GM12878 (cell line): ENCODE data around the gene CCL7. TPM values are rescaled to one million over a fixed set of nuclear protein-coding genes. Genes with fewer than 3 reads are reported as not detected.

Experiments
- ATAC-seq: fragments of 200-7000 bp; cut with Tn5 transposase; 3 replicates; pipeline ENCODE4 v1.9.1; 2020; ENCODE audit warnings: mild to moderate bottlenecking, moderate library complexity
- BruUV-seq: library from RNA; stranded (reverse); fragments of 400-500 nt; replicated peaks from 2 replicates; lab custom pipeline; 2021; lab: Mats Ljungman, UMichigan
- CTCF ChIA-PET: fragments of 300-600 bp; sonication (Branson Sonifier 250); formaldehyde crosslinking; extraction: SDS; loops from one replicate; lab custom pipeline; 2021; ENCODE audit warnings: inconsistent platforms; lab: Yijun Ruan, JAX
- POLR2A ChIA-PET: fragments of 350-600 bp; formaldehyde crosslinking; extraction: SDS; loops from one replicate; lab custom pipeline; 2021; ENCODE audit warnings: inconsistent platforms; lab: Charles Lee
- RAD21 ChIA-PET: fragments of 300-600 bp; sonication (Branson Sonifier 250); formaldehyde crosslinking; loops from one replicate; lab custom pipeline; 2023; ENCODE audit warnings: antibody characterized with exemption; ENCODE audit not compliant: unreplicated experiment; lab: Charles Lee
- SMC1A ChIA-PET: fragments of 300-600 bp; sonication (Branson Sonifier 250); formaldehyde crosslinking; loops from one replicate; lab custom pipeline; 2023; ENCODE audit not compliant: unreplicated experiment, uncharacterized antibody; lab: Charles Lee
- DNase-seq: peaks from one replicate; pipeline ENCODE4 v3.0.0-alpha.2; 2011; ENCODE audit warnings: low read depth, low spot score
- FAIRE-seq: peaks from 3 replicates; lab custom pipeline; 2011; peaks lifted over from hg19 to GRCh38; lab: Jason Lieb, UNC
- H2AFZ ChIP-seq: 2 replicates; pipeline ENCODE4 v1.6.0; 2011; ENCODE audit warnings: low read depth, low read length, control low read depth; ENCODE audit not compliant: control insufficient read depth
- H3K27ac ChIP-seq: 2 replicates; pipeline ENCODE4 v1.5.1; 2011; ENCODE audit warnings: control low read depth; ENCODE audit not compliant: control insufficient read depth, insufficient read depth
- H3K27me3 ChIP-seq, 2 experiments: replicated peaks in 1 of 2; 2 replicates each; pipeline versions ENCODE4 v1.6.0 to v1.6.1; 2011; ENCODE audit warnings: low read length in 1 of 2; ENCODE audit not compliant: control insufficient read depth in 2 of 2, insufficient read depth in 2 of 2
- H3K36me3 ChIP-seq, 2 experiments: 2 replicates each; pipeline ENCODE4 v1.5.1; 2011; ENCODE audit warnings: low read length in 1 of 2; ENCODE audit not compliant: control insufficient read depth in 2 of 2, insufficient read depth in 2 of 2
- H3K4me1 ChIP-seq: 2 replicates; pipeline ENCODE4 v1.6.1; 2011; ENCODE audit warnings: mild to moderate bottlenecking, low read length, moderate library complexity, mixed read lengths; ENCODE audit not compliant: control insufficient read depth, insufficient read depth
- H3K4me2 ChIP-seq: 2 replicates; pipeline ENCODE4 v1.6.0; 2011; ENCODE audit warnings: control low read depth; ENCODE audit not compliant: control insufficient read depth, insufficient read depth
- H3K4me3 ChIP-seq: fragments of 200-600 bp; sonication (generic); 2 replicates; pipeline ENCODE4 v1.5.1; 2016
- H3K79me2 ChIP-seq: 2 replicates; pipeline ENCODE4 v1.6.0; 2011; ENCODE audit warnings: low read length; ENCODE audit not compliant: control insufficient read depth, insufficient read depth
- H3K9ac ChIP-seq: 2 replicates; pipeline ENCODE4 v1.8.0; 2011; ENCODE audit warnings: low read length, control low read depth, mixed read lengths; ENCODE audit not compliant: control insufficient read depth, insufficient read depth
- H3K9me3 ChIP-seq: replicated peaks from 3 replicates; pipeline ENCODE4 v1.5.1; 2011; ENCODE audit warnings: mild to moderate bottlenecking, low read length; ENCODE audit not compliant: control insufficient read depth, insufficient read depth
- H4K20me1 ChIP-seq: 2 replicates; pipeline ENCODE4 v1.6.0; 2011; ENCODE audit not compliant: control insufficient read depth, insufficient read depth
- EED ChIP-seq: sonication (generic); IDR thresholded peaks from 2 replicates; pipeline ENCODE4 v1.6.1; 2016; ENCODE audit warnings: antibody characterized with exemption, low read depth
- HDAC6 ChIP-seq: fragments of 200-600 bp; sonication (generic); IDR thresholded peaks from one replicate; pipeline ENCODE4 v1.8.0; 2017; ENCODE audit warnings: antibody characterized with exemption; ENCODE audit not compliant: unreplicated experiment
- IRF4 ChIP-seq: IDR thresholded peaks from 2 replicates; pipeline ENCODE4 v1.6.1; 2011; ENCODE audit warnings: low read depth, low read length
- NFYB ChIP-seq: IDR thresholded peaks from 2 replicates; pipeline ENCODE4 v1.6.1; 2011; ENCODE audit warnings: low read depth, mild to moderate bottlenecking, low read length, improper control_type of control experiment, moderate library complexity; ENCODE audit not compliant: insufficient read depth
- REST ChIP-seq: IDR thresholded peaks from 2 replicates; pipeline ENCODE4 v1.6.1; 2012; ENCODE audit warnings: mild to moderate bottlenecking, low read depth, low read length
- SREBF1 ChIP-seq: IDR thresholded peaks from 2 replicates; pipeline ENCODE4 v1.6.1; 2012; ENCODE audit warnings: mild to moderate bottlenecking, low read length
- WGBS: methylation state at CpG from one replicate; pipeline ENCODE4 v1.1.6; 2016; ENCODE audit warnings: low lambda C conversion rate; ENCODE audit not compliant: insufficient replicate concordance, insufficient coverage; ENCODE audit errors: missing lambda C conversion rate; 5-methylcytosine and 5-hydroxymethylcytosine counted together
- in situ Hi-C: fragments of 300-500 bp; cut with MboI; formaldehyde crosslinking; loops from 9 replicates; pipeline ENCODE4 v1.14.3; 2018; ENCODE audit warnings: mixed read lengths
- intact Hi-C: fragments of 100-400 bp; cut with micrococcal nuclease; formaldehyde crosslinking; loops from one replicate; pipeline ENCODE4 v1.14.2; 2022; ENCODE audit not compliant: unreplicated experiment
- polyA plus RNA-seq, 11 experiments: library from polyadenylated mRNA; depleted of rRNA in 4 of 11; unstranded in 6 of 11; stranded (reverse) in 5 of 11; fragments of >200 nt; fragmentation: Nextera tagmentation in 4 of 11; fragmentation: Illumina TruSeq in 1 of 11; extraction: Ambion mirVana in 4 of 11; extraction: Trizol in 1 of 11; gene quantifications; 1 replicate in 1 of 11; 2 replicates in 10 of 11; pipeline versions ENCODE4 v1.2.1 to v1.2.3, GENCODE V29; 2011 to 2016; ENCODE audit warnings: inconsistent platforms in 2 of 11, missing spikeins in 2 of 11, low read depth in 1 of 11
- total RNA-seq, 4 experiments: library from RNA; depleted of rRNA in 3 of 4; stranded (reverse); fragments of >200 nt in 3 of 4; fragmentation: Illumina TruSeq in 1 of 4; extraction: Trizol in 1 of 4; gene quantifications; 2 replicates each; pipeline versions ENCODE4 v1.2.1 to v1.2.3, GENCODE V29; 2013 to 2021

Gene CCL7
- total and polyA plus RNA-seq, 10 of the 15 experiments (the other 5 are each of a cell fraction or from before 2014, with no cell fraction given) = not detected

DNA sequence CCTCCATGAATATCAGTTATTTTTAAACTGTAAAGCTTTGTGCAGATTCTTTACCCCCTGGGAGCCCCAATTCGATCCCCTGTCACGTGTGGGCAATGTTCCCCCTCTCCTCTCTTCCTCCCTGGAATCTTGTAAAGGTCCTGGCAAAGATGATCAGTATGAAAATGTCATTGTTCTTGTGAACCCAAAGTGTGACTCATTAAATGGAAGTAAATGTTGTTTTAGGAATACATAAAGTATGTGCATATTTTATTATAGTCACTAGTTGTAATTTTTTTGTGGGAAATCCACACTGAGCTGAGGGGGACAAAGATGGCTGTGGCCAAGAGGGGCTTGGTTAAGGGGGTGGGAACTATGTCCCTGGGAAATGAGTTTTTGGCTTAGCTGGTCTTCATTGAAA is 17.9 kb downstream of the CCL7 start:
- 0 out of 4 replicates have a peak, but pooled peaks cover 0 to 5% of the 10 kb centered on the region in 2 experiments for H3K27me3 ChIP-seq
- CTCF ChIA-PET = no interaction called here
- POLR2A ChIA-PET = no interaction called here
- BruUV-seq = no TSS peak
- no peak overlapping the region for H2AFZ ChIP-seq
- no peaks in the 10 kb centered on the region for H3K79me2 ChIP-seq
- in situ Hi-C loops (no loop called here), intact Hi-C loops (no loop called here)
- ATAC-seq (no peak), DNase-seq (no peak), FAIRE-seq (no peak)
- RAD21 ChIA-PET = no interaction called here
- H3K4me2 ChIP-seq = no peak overlapping the region
- TF ChIP-seq REST (no peak), IRF4 (no peak), EED (no peak), HDAC6 (no peak), NFYB (no peak), SREBF1 (no peak)
- no peaks in the 10 kb centered on the region for H4K20me1 ChIP-seq
- no peak overlapping the region for H3K4me3 ChIP-seq
- no peaks in the 10 kb centered on the region for H3K4me1 ChIP-seq
- 0% methylated on average over 2 of the region's 2 CpGs for WGBS
- no peak overlapping the region for H3K27ac ChIP-seq
- H3K9me3 ChIP-seq = no peaks in the 10 kb centered on the region
- H3K9ac ChIP-seq = no peak overlapping the region
- SMC1A ChIA-PET = no interaction called here
- no peaks in the 10 kb centered on the region for H3K36me3 ChIP-seq
